H1 (cell line): ENCODE data around the gene ARHGAP22.

Experiments
- CHD2 ChIP-seq: IDR thresholded peaks from 2 replicates; pipeline ENCODE4 v1.6.1; 2012; ENCODE audit warnings: low read length, improper control_type of control experiment
- CTCF ChIP-seq, 3 experiments: IDR thresholded peaks; 1 replicate in 2 of 3; 2 replicates in 1 of 3; pipeline versions ENCODE4 v1.5.1 to v1.6.1; 2011; ENCODE audit warnings: low read length in 3 of 3, mild to moderate bottlenecking in 3 of 3, inconsistent platforms in 2 of 3, low read depth in 1 of 3, moderate library complexity in 1 of 3; ENCODE audit not compliant: insufficient read depth in 1 of 3; ENCODE audit errors: control extremely low read depth in 1 of 3

- TF ChIP-seq CTCF (IDR thresholded peaks at IDR 0.05; ENCODE audit: control extremely low read depth in 1 of 3, insufficient read depth in 1 of 3, low read depth in 1 of 3, low read length in 3 of 3): no peak
- TF ChIP-seq CHD2: no peak
Measured at GRCh38 chr10:48609899-48610584, 5.2 kb upstream of the ARHGAP22 start.
